Lower leg skin (tissue), 4 donors: Measurements from ENCODE around the gene USF2. TPM values are rescaled to one million over a fixed set of nuclear protein-coding genes. Genes with fewer than 3 reads are reported as not detected.
"Not testable (repeated sequence)": the region's sequence is repeated elsewhere in the genome, so short reads cannot be mapped to it uniquely, and the experiment has no call there.

Source experiments
- DNase-seq, 2 donors: peaks; one replicate each; pipeline ENCODE4 v3.0.0-alpha.2; 2019; ENCODE audit warnings: low spot score in 2 of 2
- H3K4me3 ChIP-seq: fragments of 200-600 bp; sonication (generic); 2 replicates; pipeline ENCODE4 v1.5.1; 2017; ENCODE audit warnings: mild to moderate bottlenecking, low read depth; ENCODE audit not compliant: poor library complexity, severe bottlenecking
- CTCF ChIP-seq, 3 donors: fragments of 450-650 bp; IDR thresholded peaks; one replicate each; pipeline ENCODE4 v1.5.1; 2016; ENCODE audit warnings: antibody characterized with exemption in 3 of 3, mild to moderate bottlenecking in 3 of 3, moderate library complexity in 2 of 3
- POLR2A ChIP-seq, 2 donors: fragments of 450-650 bp; IDR thresholded peaks; one replicate each; pipeline ENCODE4 v1.6.1; 2016 to 2017; ENCODE audit warnings: antibody characterized with exemption in 2 of 2, mild to moderate bottlenecking in 1 of 2, moderate library complexity in 1 of 2
- WGBS, 2 donors: methylation state at CpG; one replicate each; pipeline ENCODE4 v1.1.5; 2018; 5-methylcytosine and 5-hydroxymethylcytosine counted together
- intact Hi-C: fragments of 100-400 bp; cut with DNase I; formaldehyde crosslinking; loops from one replicate; pipeline ENCODE4 v1.15.0; 2023; ENCODE audit warnings: low total_unique reads
- total RNA-seq, 4 donors: library from RNA; depleted of rRNA; stranded (reverse); fragments of >200 nt; gene quantifications; one replicate each; pipeline ENCODE4 v1.1.0, GENCODE V29; 2016

Gene USF2
- total RNA-seq, 4 donors from 2014 or later = 95.9 to 126 (median 120) TPM

DNA sequence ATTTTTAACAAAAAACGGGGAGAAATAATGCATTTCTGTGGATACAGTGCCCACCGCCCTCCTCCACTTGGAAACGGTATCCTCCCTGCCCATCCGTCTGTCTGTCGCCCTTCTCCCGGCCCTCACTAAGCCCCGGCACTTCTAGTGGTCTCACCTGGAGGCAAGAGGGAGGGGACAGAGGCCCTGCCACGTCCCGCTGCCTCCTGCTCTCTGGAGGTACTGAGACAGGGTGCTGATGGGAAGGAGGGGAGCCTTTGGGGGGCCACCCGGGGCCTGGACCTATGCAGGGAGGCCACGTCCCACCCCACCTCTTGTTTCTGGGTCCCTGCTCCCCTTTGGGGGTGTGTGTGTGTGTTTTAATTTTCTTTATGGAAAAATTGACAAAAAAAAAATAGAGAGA lies 10.6 kb downstream of the USF2 start:
- no peak for DNase-seq
- no peak for TF ChIP-seq CTCF (IDR thresholded peaks at IDR 0.05)
- TF ChIP-seq POLR2A (IDR thresholded peaks at IDR 0.05) = no peak
- H3K4me3 ChIP-seq = no peak overlapping the region
- WGBS, 2 donors = 79 to 89% methylated on average over 11 of the region's 11 CpGs
- intact Hi-C loops = no loop called here

- intact Hi-C loops = no loop called here
- no peak overlapping the region for H3K4me3 ChIP-seq
- no peak for DNase-seq
- no peak for TF ChIP-seq POLR2A (IDR thresholded peaks at IDR 0.05)
- TF ChIP-seq CTCF (IDR thresholded peaks at IDR 0.05) = no peak
- WGBS, 2 donors = 66 to 69% methylated on average over 12 of the region's 12 CpGs
These were observed 11.4 kb downstream of the USF2 start for GRCh38 chr19:35279985-35280821.

DNA sequence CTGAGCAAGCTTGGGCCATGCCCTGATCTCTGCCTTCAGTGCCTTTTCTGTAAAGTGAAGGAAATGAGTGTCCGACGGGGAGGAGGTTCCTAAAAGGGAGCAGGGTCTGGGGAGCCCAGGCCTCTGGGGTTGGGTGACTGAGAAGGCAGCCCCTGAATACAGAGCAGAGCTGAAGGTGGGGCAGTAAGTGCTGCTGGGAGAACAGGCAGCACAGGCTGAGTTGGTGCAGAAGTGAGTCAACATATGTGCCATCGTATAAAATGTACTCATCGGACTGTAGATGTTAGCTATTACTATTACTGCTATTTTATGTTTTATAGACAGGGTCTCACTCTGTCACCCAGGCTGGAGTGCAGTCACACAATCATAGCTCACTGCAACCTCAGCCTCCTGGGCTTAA lies 12.5 kb downstream of the USF2 start:
- intact Hi-C loops = no loop called here

DNA sequence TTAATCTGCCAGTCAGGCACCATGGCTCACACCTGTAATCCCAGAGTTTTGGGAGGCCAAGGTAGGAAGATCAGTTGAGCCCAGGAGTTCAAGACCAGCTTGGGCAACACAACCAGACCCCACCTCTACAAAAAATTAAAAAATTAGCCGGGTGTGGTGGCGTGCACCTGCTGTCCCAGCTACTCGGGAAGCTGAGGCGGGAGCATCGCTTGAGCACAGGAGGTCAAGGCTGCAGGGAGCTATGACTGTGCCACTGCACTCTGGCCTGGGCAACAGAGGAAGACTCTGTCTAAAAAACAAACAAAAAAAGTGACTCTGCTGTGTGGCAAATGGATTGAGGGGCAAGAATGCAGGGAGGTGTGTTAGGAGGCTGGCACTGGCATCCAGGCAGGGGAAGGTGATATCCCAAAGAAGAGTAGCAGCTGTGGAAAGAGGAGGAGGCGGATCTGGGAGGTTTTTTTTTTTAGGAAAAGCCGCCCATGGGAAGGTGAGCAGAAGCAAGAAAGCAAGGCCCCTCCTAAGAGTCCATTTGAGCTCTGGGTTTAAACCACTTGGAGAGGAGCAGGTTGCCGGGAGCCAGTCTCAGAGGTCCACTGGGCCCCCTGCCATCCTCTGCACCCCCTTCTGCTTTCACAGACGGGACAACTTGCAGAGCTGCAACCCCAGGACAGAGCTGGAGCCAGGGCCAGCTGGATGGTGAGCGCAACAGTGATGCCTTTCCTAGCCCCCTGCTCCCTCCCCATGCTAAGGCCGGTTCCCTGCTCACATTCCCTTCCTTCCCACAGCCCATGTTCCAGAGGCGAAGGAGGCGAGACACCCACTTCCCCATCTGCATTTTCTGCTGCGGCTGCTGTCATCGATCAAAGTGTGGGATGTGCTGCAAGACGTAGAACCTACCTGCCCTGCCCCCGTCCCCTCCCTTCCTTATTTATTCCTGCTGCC lies 15.7 kb downstream of the USF2 start:
- intact Hi-C loops = no loop called here
- DNase-seq = peak in 1 of 2 donors; percentile 82
- TF ChIP-seq CTCF (IDR thresholded peaks at IDR 0.05) (no peak), POLR2A (IDR thresholded peaks at IDR 0.05) (no peak)
- WGBS, 2 donors = 78 to 82% methylated on average over 17 of the region's 17 CpGs
- H3K4me3 ChIP-seq = no peak overlapping the region

More for the DNA sequence above, 12.5 kb downstream of the USF2 start:
- no peak overlapping the region for H3K4me3 ChIP-seq
- no peak for TF ChIP-seq CTCF (IDR thresholded peaks at IDR 0.05)
- TF ChIP-seq POLR2A (IDR thresholded peaks at IDR 0.05) = no peak
- DNase-seq = no peak
- WGBS, 2 donors = 34 to 53% methylated on average over 4 of the region's 4 CpGs

- H3K4me3 ChIP-seq = no peak overlapping the region
- no peak for TF ChIP-seq CTCF (IDR thresholded peaks at IDR 0.05)
- TF ChIP-seq POLR2A (IDR thresholded peaks at IDR 0.05) = no peak
- intact Hi-C loops = no loop called here
- 47 to 55% methylated on average over 1 of the region's 1 CpG for WGBS, 2 donors
- DNase-seq = no peak
These were observed 16.3 kb downstream of the USF2 start for GRCh38 chr19:35285095-35285449.

DNA sequence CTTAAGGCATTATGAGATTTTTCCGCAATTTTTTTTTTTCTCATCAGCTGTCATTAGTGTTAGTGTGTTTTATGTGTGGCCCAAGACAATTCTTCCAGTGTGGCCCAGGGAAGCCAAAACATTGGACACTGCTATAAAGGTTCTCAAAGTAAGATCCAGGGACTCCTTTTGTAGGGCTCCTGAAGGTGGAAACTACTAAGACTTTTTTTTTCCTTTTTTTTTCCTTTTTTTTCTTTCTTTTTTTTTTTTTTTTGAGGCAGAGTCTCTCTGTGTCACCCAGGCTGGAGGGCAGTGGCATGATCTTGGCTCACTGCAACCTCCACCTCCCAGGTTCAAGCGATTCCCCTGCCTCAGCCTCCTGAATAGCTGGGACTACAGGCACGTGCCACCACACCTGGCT lies 16.7 kb downstream of the USF2 start:
- DNase-seq, intact Hi-C loops, H3K4me3 ChIP-seq: not testable (repeated sequence)
- 87 to 91% methylated on average over 3 of the region's 3 CpGs for WGBS, 2 donors

- H3K4me3 ChIP-seq, intact Hi-C loops, DNase-seq: not testable (repeated sequence)
- WGBS, 2 donors = 75 to 76% methylated on average over 5 of the region's 5 CpGs
These were observed 17.3 kb downstream of the USF2 start for GRCh38 chr19:35286101-35286500.
